ENCODE measurements around the gene NR6A1. TPM values are rescaled to one million over a fixed set of nuclear protein-coding genes. Genes with fewer than 3 reads are reported as not detected.

The NR6A1 gene
- total and polyA plus RNA-seq, 2 of the 8 experiments (the other 6 are each of a cell fraction or from before 2014, with no cell fraction given) = 93.2 to 237 TPM

DNA sequence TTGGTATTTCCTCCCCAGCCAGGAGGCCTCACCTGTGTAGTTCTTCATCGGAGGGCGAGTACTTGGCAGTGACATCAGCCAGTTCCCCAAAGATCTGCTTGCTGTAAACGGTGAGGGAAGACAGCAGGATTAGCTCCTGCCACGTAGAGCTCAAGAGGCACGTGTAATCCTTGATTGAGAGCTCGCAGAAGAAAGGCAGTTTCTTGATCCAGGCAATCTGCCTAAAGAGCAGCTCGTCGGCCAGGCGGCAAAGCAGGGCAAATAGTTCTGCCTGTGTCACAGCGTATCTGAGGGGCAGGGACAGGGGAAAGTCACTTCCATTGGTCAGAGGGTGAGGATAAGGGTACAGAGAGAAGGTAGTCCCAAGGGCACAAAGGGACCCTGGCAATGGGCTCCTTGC, 235.3 kb downstream of the NR6A1 start (continued):
- no peak for TF ChIP-seq EP300 (IDR thresholded peaks at IDR 0.05; ENCODE audit: borderline replicate concordance in 1 of 2, low read depth in 2 of 2, low read length in 2 of 2)

Measured in H1 (cell line).